ENCODE measurements around the gene FMNL2. TPM values are rescaled to one million over a fixed set of nuclear protein-coding genes. Genes with fewer than 3 reads are reported as not detected.

Gene FMNL2
- polyA plus RNA-seq, 1 donor from 2014 or later: 86.5 TPM

DNA sequence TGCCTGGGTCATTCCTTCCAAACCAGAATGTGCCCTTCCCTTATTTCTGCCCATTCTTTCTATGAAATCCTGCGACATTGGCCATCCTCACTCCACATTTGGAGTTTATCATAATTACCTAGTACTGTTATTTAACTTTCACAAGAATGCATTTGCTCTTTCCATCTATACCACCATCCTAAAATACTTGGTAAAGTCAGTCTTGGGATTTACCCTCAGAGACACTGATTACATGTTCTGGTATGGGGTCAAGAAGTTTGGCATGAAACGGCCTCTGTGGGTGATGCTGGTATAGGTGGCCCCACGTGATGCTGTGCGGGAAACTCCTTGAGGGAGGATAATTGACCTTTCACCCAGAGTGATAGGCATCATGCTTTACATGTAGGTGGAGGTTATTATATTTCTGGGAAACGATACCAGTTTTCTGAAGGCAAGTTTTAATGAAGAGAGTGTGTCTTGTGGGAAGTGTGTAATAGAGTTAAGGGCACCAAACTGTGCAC, 123.5 kb downstream of the FMNL2 start:
- Histone ChIP-seq H2AFZ (ENCODE audit: low read depth, low read length) (no peak overlapping the region), H3F3A (ENCODE audit: insufficient read depth, low read length, poor library complexity, severe bottlenecking) (no peaks in the 10 kb centered on the region), H3K9me2 (ENCODE audit: insufficient read depth, low read length) (no peaks in the 10 kb centered on the region), H3K4me2 (ENCODE audit: low read length) (no peak overlapping the region), H3K4me3 (ENCODE audit: low read length) (no peak overlapping the region), H3K27ac (ENCODE audit: low read length) (no peak overlapping the region), H3K9ac (ENCODE audit: low read length) (no peak overlapping the region), H3K36me3 (ENCODE audit: insufficient read depth, low read length) (no peaks in the 10 kb centered on the region), H4K20me1 (ENCODE audit: insufficient read depth) (no peaks in the 10 kb centered on the region), H3K9me3 (ENCODE audit: low read length) (no peaks in the 10 kb centered on the region), H3K27me3 (ENCODE audit: insufficient read depth, low read depth, low read length) (no peaks in the 10 kb centered on the region), H3K79me2 (replicated peaks; ENCODE audit: insufficient read depth, low read length) (peaks cover 25% of the 10 kb centered on the region)
- TF ChIP-seq, protein P1, sequence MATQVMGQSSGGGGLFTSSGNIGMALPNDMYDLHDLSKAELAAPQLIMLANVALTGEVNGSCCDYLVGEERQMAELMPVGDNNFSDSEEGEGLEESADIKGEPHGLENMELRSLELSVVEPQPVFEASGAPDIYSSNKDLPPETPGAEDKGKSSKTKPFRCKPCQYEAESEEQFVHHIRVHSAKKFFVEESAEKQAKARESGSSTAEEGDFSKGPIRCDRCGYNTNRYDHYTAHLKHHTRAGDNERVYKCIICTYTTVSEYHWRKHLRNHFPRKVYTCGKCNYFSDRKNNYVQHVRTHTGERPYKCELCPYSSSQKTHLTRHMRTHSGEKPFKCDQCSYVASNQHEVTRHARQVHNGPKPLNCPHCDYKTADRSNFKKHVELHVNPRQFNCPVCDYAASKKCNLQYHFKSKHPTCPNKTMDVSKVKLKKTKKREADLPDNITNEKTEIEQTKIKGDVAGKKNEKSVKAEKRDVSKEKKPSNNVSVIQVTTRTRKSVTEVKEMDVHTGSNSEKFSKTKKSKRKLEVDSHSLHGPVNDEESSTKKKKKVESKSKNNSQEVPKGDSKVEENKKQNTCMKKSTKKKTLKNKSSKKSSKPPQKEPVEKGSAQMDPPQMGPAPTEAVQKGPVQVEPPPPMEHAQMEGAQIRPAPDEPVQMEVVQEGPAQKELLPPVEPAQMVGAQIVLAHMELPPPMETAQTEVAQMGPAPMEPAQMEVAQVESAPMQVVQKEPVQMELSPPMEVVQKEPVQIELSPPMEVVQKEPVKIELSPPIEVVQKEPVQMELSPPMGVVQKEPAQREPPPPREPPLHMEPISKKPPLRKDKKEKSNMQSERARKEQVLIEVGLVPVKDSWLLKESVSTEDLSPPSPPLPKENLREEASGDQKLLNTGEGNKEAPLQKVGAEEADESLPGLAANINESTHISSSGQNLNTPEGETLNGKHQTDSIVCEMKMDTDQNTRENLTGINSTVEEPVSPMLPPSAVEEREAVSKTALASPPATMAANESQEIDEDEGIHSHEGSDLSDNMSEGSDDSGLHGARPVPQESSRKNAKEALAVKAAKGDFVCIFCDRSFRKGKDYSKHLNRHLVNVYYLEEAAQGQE (IDR thresholded peaks at IDR 0.05; ENCODE audit: borderline replicate concordance): no peak
- TF ChIP-seq POLR2AphosphoS5 (IDR thresholded peaks at IDR 0.05) (no peak), TAF1 (IDR thresholded peaks at IDR 0.05; ENCODE audit: low read depth) (no peak), RAD21 (conservative IDR thresholded peaks at IDR 0.05) (no peak), SMC3 (conservative IDR thresholded peaks at IDR 0.05; ENCODE audit: poor library complexity) (no peak), EZH2 (IDR thresholded peaks at IDR 0.05; ENCODE audit: borderline replicate concordance, insufficient read depth, low read length, poor library complexity, severe bottlenecking) (no peak), MXI1 (conservative IDR thresholded peaks at IDR 0.05; ENCODE audit: poor library complexity, severe bottlenecking) (no peak), EP300 (conservative IDR thresholded peaks at IDR 0.05; ENCODE audit: poor library complexity, severe bottlenecking) (no peak)
- TF ChIP-seq, protein P2, sequence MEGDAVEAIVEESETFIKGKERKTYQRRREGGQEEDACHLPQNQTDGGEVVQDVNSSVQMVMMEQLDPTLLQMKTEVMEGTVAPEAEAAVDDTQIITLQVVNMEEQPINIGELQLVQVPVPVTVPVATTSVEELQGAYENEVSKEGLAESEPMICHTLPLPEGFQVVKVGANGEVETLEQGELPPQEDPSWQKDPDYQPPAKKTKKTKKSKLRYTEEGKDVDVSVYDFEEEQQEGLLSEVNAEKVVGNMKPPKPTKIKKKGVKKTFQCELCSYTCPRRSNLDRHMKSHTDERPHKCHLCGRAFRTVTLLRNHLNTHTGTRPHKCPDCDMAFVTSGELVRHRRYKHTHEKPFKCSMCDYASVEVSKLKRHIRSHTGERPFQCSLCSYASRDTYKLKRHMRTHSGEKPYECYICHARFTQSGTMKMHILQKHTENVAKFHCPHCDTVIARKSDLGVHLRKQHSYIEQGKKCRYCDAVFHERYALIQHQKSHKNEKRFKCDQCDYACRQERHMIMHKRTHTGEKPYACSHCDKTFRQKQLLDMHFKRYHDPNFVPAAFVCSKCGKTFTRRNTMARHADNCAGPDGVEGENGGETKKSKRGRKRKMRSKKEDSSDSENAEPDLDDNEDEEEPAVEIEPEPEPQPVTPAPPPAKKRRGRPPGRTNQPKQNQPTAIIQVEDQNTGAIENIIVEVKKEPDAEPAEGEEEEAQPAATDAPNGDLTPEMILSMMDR (IDR thresholded peaks at IDR 0.05; ENCODE audit: poor library complexity, severe bottlenecking): no peak

DNA sequence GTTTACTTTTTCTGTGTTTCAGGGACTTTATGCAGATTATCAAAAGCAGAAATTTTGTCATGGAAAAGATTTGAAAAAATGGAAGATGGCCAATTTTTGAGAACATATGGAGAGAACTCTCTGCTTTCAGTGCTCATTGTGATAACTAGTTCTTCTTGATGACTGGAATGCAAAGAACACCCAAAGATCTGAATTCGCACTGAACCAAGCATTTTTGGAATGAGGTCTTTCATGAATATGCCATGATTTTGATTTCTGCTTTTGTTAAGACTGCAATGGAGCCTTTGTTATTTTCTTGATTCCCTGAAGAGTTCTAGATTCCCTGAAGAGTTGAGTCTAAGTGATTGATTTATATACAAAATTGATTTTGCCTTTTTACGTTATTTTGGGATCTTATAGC, 124.1 kb downstream of the FMNL2 start:
- H3K27me3 ChIP-seq (ENCODE audit: insufficient read depth, low read depth, low read length): no peaks in the 10 kb centered on the region
- no peak overlapping the region for H3K9ac ChIP-seq (ENCODE audit: low read length)
- no peaks in the 10 kb centered on the region for H3K9me2 ChIP-seq (ENCODE audit: insufficient read depth, low read length)
- no peak overlapping the region for H3K4me3 ChIP-seq (ENCODE audit: low read length)
- H3K36me3 ChIP-seq (ENCODE audit: insufficient read depth, low read length): no peaks in the 10 kb centered on the region
- H4K20me1 ChIP-seq (ENCODE audit: insufficient read depth): no peaks in the 10 kb centered on the region
- no peak for TF ChIP-seq POLR2AphosphoS5 (IDR thresholded peaks at IDR 0.05)
- no peak for TF ChIP-seq EZH2 (IDR thresholded peaks at IDR 0.05; ENCODE audit: borderline replicate concordance, insufficient read depth, low read length, poor library complexity, severe bottlenecking)
- TF ChIP-seq, protein P2 (IDR thresholded peaks at IDR 0.05; ENCODE audit: poor library complexity, severe bottlenecking): no peak
- no peak for TF ChIP-seq RAD21 (conservative IDR thresholded peaks at IDR 0.05)
- H3K9me3 ChIP-seq (ENCODE audit: low read length): no peaks in the 10 kb centered on the region
- H2AFZ ChIP-seq (ENCODE audit: low read depth, low read length): no peak overlapping the region
- peaks cover 26% of the 10 kb centered on the region for H3K79me2 ChIP-seq (replicated peaks; ENCODE audit: insufficient read depth, low read length)
- no peak overlapping the region for H3K27ac ChIP-seq (ENCODE audit: low read length)
- no peak overlapping the region for H3K4me2 ChIP-seq (ENCODE audit: low read length)
- H3F3A ChIP-seq (ENCODE audit: insufficient read depth, low read length, poor library complexity, severe bottlenecking): no peaks in the 10 kb centered on the region
